Psoas muscle (tissue), 8 donors: ENCODE data around the gene RAB30. TPM values are rescaled to one million over a fixed set of nuclear protein-coding genes. Genes with fewer than 3 reads are reported as not detected.

Experiments
- ATAC-seq, 4 donors: fragments of 200-7000 bp; cut with Tn5 transposase; one replicate each; pipeline ENCODE4 v1.9.1; 2020; ENCODE audit warnings: moderate library complexity in 3 of 4, mild to moderate bottlenecking in 2 of 4
- DNase-seq, 2 donors: peaks; one replicate each; pipeline ENCODE4 v3.0.0-alpha.2; 2020
- H3K27ac ChIP-seq: fragments of 200-600 bp; one replicate; pipeline ENCODE4 v1.8.0; 2022
- H3K27me3 ChIP-seq, 3 donors: fragments of 200-600 bp in 1 of 3; one replicate each; pipeline versions ENCODE4 v1.6.1 to v1.8.0; 2013 to 2022; ENCODE audit warnings: low read length in 2 of 3, mild to moderate bottlenecking in 2 of 3, moderate library complexity in 1 of 3; ENCODE audit not compliant: insufficient read depth in 3 of 3
- H3K36me3 ChIP-seq, 2 donors: fragments of 200-600 bp in 1 of 2; one replicate each; pipeline versions ENCODE4 v1.6.1 to v1.8.0; 2013 to 2022; ENCODE audit warnings: low read depth in 1 of 2, mild to moderate bottlenecking in 1 of 2, moderate library complexity in 1 of 2; ENCODE audit not compliant: insufficient read depth in 1 of 2
- H3K4me1 ChIP-seq: fragments of 200-600 bp; one replicate; pipeline ENCODE4 v1.8.0; 2022
- H3K4me3 ChIP-seq: fragments of 200-600 bp; one replicate; pipeline ENCODE4 v1.8.0; 2022; ENCODE audit warnings: mild to moderate bottlenecking
- H3K9me3 ChIP-seq: fragments of 200-600 bp; one replicate; pipeline ENCODE4 v1.8.0; 2022
- CTCF ChIP-seq: fragments of 200-600 bp; IDR thresholded peaks from one replicate; pipeline ENCODE4 v1.8.0; 2022; ENCODE audit warnings: antibody characterized with exemption
- WGBS, 3 donors: extraction: QIAGEN DNeasy Blood & Tissue Kit; methylation state at CpG; one replicate each; pipeline versions ENCODE4 v1.1.6 to v1.1.7; 2013; 5-methylcytosine and 5-hydroxymethylcytosine counted together
- intact Hi-C, 2 donors: fragments of 100-400 bp; cut with DNase I; formaldehyde crosslinking; loops; one replicate each; pipeline versions ENCODE4 v1.11.0 to v1.14.2; 2022
- polyA plus RNA-seq, 3 donors: library from polyadenylated mRNA; stranded (reverse); fragments of 200-250 nt; gene quantifications; one replicate each; pipeline ENCODE4 v1.2.3, GENCODE V29; 2013
- total RNA-seq, 4 donors: library from RNA; stranded (reverse); fragmentation: NEBNext Ultra II Directional in 2 of 4; extraction: Animal tissue kit (Norgen Biotek cat#: 25700) in 2 of 4; gene quantifications; one replicate each; pipeline versions ENCODE4 v1.2.1 to v1.2.4, GENCODE V29; 2021 to 2023
- donor health status: healthy with polysubstance abuse.
- donor health status: DM: no; HTN: no; CAD: no; lungs with moderate emphysema.
- donor health status: Bipolar disorder and iron deficiency.
- donor health status: healthy.
- donor health status: DM: yes; HTN: yes; CAD: no.
- donor health status: DM: no; HTN: no; CAD: no.
- donor health status: DM: no; HTN: no; CAD: no.
- donor health status: DM: yes; HTN: yes; CAD: no.

RAB30 gene
- total and polyA plus RNA-seq, 7 donors = 3.4 to 89.7 (median 21.5) TPM

GRCh38 chr11:83069441-83070043, 2.2 kb downstream of the RAB30 start:
- Histone ChIP-seq H3K36me3 (peaks cover 0 to 15% of the 10 kb centered on the region in 2 donors), H3K9me3 (no peaks in the 10 kb centered on the region), H3K27me3 (no peaks in the 10 kb centered on the region), H3K4me3 (peak overlapping the region; percentile 68), H3K27ac (peak overlapping the region; percentile 90), H3K4me1 (peaks cover 52% of the 10 kb centered on the region)
- intact Hi-C loops = loop anchor here (2.0 to 10.0 kb wide), 8 partner anchors 15 to 167 kb away; partner anchors contain the start of genes DDIAS (in 2 of the 2), PRCP (in 2 of the 2), ANKRD42 (in 1 of the 2) and PCF11 (in 1 of the 2)
- DNase-seq (no peak), ATAC-seq (no peak)
- TF ChIP-seq CTCF = no peak

- 62 to 76% (median 63%) methylated on average over 1 of the region's 1 CpG for WGBS, 3 donors
- no peak for TF ChIP-seq CTCF
- intact Hi-C loops = loop anchor here in 1 of 2 donors (2.0 kb wide), 1 partner anchor 14 kb away; no protein-coding TSS in a partner anchor
- Histone ChIP-seq H3K4me1 (peaks cover 57% of the 10 kb centered on the region), H3K4me3 (peak overlapping the region; percentile 68), H3K27ac (peak overlapping the region; percentile 90), H3K27me3 (no peaks in the 10 kb centered on the region), H3K9me3 (no peaks in the 10 kb centered on the region), H3K36me3 (peaks cover 0 to 5% of the 10 kb centered on the region in 2 donors)
- DNase-seq = no peak
- no peak for ATAC-seq
Measured at GRCh38 chr11:83068568-83068967, 3.1 kb downstream of the RAB30 start.

GRCh38 chr11:83064011-83064410, 7.7 kb downstream of the RAB30 start:
- ATAC-seq = no peak
- intact Hi-C loops = no loop called here

GRCh38 chr11:83063073-83063754, 8.5 kb downstream of the RAB30 start:
- ATAC-seq (peak; percentile 44 to 80 (median 68)), DNase-seq (no peak)
- peak overlapping the region; percentile 5 for H3K4me3 ChIP-seq
- WGBS, 3 donors = 15 to 30% (median 15%) methylated on average over 7 of the region's 7 CpGs
- no peak for TF ChIP-seq CTCF
- intact Hi-C loops = no loop called here
- H3K27me3 ChIP-seq = no peaks in the 10 kb centered on the region
- no peak overlapping the region for H3K27ac ChIP-seq
- peaks cover 49% of the 10 kb centered on the region for H3K4me1 ChIP-seq
- no peaks in the 10 kb centered on the region for H3K9me3 ChIP-seq
- no peaks in the 10 kb centered on the region for H3K36me3 ChIP-seq

More at GRCh38 chr11:83064011-83064410, 7.7 kb downstream of the RAB30 start:
- no peak for DNase-seq
- no peak overlapping the region for H3K27ac ChIP-seq
- H3K36me3 ChIP-seq = no peaks in the 10 kb centered on the region
- no peak overlapping the region for H3K4me3 ChIP-seq
- 96 to 99% (median 97%) methylated on average over 3 of the region's 3 CpGs for whole genome bisulfite sequencing, 3 donors
- no peaks in the 10 kb centered on the region for H3K9me3 ChIP-seq
- no peak for TF ChIP-seq CTCF
- H3K4me1 ChIP-seq = peaks cover 52% of the 10 kb centered on the region
- H3K27me3 ChIP-seq = no peaks in the 10 kb centered on the region
